HG03469 (cell line): ENCODE data around the gene SPSB1.

Source experiments
- ATAC-seq: cut with Tn5 transposase; IDR thresholded peaks from one replicate; pipeline ENCODE4 v1.9.1; 2021; ENCODE audit warnings: mild to moderate bottlenecking, moderate library complexity, moderate number of reproducible peaks; ENCODE audit not compliant: unreplicated experiment

SPSB1 gene

DNA sequence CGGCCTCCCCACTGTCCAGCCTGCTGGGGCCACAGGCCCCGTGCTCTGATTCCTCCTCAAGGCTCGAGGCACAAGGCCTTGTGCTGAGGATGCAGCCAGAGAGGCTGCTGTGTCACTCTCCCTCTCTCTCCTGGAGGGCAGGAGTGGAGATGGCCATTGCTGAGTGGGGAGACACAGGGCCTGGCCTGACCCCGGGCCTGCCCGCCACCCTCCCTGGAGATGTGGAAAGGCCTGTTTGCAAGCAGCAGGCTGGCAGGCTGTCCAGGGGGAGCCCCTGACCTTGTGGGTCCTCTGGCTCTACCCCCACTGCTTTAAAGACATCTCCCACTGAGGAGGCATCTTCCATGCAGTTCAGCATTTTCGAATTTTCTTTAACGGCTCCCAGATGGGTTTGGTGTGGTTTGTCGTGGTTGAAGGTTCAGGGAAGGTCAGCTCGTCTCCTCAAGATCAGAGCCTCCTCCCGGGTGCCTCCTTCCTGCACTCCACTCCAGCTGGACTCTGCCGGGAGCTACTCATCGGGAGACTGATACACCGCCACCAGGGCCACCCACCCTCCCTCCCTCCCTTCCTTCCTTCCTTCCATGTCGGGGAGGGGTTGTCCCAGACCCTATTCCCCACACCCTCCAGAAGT lies 69.1 kb downstream of the SPSB1 start:
- ATAC-seq: no peak

DNA sequence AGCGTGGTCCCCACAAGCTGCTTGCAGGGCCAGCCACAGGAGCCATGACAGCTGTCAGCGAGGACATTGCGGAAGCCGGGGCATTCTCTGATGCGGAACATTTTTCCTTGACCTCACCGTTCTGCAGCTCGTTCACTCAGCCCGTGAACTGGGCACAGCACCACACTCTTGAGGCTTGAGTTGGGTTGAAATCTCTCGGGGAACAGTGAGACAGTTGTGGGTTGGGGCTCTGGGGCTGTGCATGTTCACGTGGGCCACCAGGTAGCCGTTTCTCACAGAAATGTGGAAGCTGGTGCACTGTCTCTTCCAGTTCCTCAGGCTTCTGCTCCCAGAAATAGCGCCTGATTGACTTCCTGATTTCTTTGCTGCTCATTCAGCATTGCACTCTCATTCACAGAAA lies 69.8 kb downstream of the SPSB1 start:
- ATAC-seq: no peak

DNA sequence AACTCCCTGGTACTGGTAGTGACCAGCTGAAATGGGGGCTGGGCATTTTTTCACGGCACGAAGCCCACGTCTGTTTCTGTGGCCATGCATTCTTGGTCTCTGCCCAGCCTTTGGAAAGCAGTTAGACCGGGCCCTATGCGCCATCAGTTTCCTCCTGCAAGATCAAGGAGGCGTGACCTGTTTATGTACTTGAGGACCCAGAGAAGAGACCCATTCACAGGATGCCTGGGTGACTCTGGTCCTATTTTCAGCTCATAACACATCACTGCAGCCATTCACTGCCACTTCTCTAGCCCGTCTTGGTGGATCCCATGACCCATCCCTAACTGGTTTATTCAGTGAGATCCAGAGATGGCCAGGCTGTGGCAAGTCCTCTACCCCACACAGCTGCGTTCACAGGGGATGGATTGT lies 70.4 kb downstream of the SPSB1 start:
- no peak for ATAC-seq

DNA sequence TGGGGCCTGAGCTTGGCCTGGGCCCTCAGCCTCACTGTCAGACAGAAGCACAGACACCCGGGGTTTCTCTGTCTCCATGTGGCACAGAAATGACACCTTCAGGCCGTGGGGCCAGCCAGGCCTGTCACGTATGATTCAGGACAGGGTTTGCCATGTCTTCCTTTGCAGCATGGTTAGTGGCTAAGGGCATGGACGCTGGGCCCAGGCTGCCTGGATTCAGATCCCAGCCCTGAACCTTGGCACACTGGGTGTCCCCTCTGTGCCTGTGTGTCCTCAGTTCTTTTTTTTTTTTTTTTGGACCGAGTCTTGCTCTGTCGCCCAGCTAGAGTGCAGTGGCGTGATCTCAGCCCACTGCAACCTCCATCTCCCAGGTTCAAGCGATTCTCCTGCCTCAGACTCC lies 73.6 kb downstream of the SPSB1 start:
- no peak for ATAC-seq

DNA sequence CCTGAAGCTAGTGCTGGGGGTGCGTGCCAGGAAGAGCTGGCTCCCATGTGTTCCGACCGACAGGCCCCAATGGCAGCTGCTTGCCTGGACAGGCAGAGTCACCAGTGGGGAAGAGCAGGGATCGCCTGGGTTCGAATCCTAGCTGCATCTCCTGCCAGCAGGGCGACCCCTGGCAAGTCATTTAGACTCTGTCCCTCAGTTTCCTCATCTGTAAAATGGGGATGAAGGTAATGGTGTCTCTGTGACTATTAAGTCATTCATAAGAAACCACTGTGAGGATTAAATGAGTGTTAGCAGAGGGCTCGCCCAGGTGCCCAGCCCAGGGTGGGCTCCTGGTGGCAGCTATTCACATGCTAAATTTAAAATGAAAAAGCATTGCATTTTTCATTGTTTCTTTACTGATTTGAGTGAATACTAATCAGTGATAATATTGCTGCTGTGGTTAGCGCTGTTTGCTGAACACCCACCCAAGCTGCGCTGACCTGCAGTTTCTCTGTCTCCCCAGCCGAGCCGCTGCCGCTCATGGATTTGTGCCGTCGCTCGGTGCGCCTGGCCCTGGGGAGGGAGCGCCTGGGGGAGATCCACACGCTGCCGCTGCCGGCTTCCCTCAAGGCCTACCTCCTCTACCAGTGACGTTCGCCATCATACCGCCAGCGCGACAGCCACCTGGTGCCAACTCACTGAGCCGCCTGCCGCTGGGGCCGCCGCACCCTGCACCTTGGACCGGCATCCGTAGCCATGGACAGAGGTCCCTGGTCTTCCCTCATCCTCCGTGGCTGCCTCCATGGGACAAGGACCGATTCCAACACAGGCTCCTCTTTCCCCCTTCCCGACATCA lies 74.5 kb downstream of the SPSB1 start:
- ATAC-seq: no peak

DNA sequence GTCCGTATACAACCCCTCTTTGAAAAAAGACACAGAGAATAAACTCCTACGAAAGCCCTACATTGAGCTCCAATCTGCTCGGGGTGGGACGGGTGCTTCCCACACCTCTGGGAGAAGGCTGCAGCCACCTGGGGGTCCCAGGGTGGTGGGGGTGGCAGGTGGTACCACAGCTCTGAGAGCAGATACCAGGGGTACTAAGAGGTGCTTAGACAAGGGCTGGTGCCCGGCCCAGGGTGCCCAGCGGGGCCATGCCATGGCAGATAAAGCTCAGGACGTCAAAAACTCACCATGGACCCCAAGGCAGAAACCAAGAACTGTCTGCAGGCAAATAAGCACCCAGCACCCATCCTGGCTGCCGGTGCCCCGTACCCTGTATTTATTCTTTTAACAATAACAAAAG lies 75.1 kb downstream of the SPSB1 start:
- ATAC-seq: no peak

DNA sequence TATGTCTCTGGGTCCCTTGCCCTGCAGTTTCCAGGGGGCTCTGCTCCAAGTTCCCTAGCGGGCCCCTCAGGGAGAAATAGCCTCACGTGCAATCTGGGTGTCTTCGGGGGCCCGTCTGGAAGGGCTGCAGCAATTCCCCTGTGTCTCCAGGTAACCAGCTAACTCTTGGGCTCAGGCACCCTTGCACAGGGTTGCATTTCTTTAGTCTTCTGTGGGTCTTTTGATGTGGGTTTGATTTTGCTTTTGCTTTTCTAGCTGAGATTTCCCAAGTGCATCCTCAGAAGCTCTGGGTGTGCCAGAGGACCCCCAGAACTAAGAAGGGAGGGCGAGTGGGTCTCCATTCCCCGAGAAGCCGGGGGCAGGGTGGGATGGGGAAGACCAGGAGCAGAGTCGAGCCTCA lies 75.7 kb downstream of the SPSB1 start:
- no peak for ATAC-seq

DNA sequence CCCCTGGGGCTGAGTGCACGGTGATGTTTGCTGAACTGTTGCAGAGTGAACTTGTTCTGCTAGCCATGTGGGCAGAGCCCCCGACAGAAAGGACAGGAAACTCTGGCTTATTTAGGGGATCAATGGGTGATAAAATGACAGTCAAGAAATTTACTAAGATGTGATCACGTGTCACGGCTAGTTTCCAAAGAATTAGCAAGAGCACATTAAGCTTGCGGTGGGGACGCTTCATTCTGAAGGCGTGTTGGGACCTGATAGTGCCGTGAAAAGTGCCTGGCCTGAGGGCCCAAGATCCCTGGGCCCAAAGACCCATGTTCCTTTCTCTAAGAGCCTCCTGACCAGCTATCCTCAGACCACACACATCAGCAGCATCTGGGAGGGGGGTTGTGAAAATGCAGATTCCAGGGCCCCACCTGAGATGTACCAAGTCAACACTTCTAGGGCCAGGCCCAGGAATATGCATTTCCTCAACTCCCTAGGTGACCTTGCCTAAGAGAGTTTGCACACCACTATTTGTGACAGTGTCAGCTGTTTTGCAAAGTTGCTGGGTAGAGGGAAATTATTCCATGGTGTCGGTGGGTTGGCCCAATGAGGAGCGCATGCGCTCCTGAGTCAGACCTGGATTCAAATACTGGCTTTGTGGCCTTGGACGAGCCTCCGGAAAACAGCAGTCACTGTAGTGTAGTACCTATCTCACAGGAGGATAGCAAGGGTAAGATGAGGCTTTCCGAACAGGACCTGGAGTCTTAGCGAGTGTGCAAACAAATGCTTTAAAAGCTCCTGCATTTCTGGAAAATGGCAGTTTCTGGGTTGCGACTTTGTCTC lies 77.5 kb downstream of the SPSB1 start:
- ATAC-seq: no peak

DNA sequence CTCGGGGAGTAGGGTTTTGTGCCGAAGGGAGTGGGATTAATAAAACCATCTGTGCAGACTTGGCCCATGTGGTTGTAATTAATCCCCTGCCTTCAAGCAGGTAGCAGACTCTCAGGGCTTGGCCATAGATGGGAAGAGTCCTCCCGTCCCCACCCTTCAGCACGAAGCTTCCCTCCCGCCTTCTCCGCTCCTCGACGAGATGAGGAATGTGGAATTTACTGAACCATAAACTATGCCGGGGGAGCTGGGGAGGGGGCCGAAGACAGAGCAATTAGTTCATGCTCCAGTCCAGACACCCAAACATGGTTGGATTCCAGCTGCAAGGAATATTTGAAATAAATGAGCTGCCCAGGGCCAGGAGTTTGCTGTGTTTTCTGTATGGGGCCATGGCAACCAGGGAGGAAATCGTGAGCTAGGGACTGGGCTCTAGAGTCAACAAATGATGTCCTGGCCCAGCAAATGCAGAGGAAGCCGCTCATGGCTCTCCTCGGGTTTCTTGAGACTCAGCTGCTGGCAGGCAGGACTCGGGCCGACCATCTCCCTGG lies 78.8 kb downstream of the SPSB1 start:
- ATAC-seq: no peak

DNA sequence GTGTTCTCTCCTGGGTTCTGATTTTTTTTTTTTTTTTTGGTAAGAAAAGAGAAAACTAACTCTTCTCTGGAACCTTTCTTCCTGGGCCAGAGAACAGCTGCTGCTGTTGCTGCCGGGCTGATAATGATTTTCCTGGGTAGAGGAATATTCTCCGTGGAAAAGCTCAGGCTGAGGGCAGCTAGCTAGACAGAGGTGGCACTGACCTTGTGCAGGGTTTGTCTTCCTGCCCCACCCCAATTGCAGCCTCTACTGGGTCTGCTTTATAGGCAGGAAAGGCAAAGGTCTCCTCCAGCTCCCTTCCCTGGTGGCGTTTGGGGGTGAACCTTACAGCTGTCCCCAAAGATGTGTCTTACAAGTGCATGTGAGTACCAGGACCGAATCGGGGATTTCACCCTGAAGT lies 79.3 kb downstream of the SPSB1 start:
- no peak for ATAC-seq

DNA sequence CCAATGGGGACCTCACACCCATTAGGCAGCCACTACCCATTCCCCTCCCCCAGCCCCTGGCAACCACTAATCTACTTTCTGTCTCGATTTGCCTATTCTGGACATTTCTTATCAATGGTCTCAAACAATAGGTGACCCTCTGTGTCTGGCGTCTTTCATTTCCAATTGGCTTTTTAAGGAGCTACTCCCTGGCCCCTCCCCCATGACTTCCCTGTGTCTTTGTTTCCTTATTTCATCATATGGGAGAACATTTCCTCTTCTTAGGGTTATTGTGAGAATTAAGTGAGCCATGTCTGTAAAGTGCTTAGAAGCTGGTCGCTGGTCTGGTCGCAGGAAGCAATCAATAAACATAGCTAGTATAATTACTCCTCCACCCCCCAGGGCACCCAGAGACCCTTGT lies 80.9 kb downstream of the SPSB1 start:
- no peak for ATAC-seq

DNA sequence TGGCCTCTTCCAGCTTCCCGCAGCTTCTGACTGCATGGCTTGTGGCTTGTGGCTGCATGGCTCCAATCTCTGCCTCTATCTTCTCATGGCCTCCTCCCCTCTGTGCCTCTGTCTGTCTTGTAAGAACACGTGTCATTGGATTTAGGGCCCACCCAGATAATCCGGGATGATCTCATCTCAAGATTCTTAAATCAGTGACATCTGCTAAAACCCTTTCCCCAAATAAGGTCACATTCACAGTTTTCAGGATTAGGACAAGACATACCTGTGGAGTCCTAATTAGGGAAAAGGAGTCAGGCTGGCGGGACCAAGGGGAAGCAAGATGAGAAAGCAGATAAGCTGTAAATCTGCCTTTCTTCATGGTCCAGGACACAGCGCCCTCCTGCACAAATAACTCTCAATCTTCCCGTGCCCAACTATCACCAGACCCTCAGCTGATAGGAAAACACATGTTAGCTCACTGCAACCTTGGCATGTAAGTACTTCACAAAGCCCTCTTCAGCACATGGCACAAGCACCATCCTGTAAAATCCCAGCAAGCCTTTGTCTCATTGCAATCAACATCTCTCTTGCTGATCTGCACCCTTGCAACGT lies 82.2 kb downstream of the SPSB1 start:
- ATAC-seq: no peak

DNA sequence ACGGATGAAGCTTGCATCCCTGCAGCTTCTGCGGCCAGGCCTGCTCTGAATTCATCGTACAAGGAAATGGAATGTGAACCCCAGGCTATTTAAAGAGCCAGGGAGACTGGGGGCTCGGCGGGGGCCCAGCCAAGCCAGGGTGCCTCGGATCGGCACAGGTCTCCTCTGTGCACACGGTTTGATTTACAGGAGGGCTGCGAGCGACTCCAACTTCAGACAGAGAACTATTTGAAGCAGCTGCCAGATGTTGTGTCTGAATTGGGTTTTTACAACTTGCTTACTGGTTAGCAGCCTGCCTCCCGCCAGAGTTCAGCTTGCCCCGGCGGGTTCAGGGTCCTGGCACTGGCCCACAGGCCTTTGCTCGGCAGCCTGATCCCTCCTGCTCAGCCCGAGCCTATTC lies 83.2 kb downstream of the SPSB1 start:
- ATAC-seq: no peak

DNA sequence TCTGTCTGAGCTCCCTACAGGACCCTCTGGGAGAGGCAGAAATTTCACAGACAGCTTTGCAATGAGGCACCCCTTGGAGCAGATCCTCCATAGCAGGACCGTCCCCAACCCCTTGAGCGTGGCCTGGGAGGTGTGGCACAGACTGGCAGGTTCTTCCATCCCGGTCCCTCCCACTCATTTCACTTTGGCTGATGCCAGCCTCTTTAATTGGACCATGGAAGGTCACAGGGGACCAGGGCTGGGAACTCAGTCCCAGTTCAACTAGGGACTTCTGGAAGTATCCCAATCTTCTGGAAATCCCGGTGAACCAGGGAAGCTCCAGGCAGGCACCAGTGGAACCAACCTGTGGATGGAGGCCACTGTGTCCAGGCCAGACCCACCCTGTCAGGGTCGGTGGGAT lies 83.7 kb downstream of the SPSB1 start:
- ATAC-seq: no peak

DNA sequence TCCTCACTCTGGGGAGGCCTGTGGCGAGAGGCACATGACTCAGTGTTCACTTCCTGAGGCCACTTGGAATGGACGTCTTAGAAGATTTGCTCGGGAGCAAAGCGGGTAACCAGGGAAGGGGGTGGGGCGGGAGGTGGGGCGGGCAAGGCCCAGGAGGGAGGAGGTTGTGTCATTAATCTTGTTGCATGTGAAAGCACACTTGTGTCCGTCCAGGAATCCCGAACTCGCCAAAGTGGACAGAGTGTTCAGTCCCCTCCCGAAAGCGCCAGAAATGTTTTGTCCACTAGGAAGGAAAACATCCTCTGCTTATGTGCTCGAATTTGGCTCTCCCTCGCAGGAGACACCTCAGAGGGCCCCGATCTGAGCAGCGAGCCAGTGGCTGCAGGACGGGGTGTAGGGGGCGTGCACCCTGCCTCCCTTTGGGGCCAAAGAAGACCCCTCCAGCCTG lies 84.2 kb downstream of the SPSB1 start:
- no peak for ATAC-seq

DNA sequence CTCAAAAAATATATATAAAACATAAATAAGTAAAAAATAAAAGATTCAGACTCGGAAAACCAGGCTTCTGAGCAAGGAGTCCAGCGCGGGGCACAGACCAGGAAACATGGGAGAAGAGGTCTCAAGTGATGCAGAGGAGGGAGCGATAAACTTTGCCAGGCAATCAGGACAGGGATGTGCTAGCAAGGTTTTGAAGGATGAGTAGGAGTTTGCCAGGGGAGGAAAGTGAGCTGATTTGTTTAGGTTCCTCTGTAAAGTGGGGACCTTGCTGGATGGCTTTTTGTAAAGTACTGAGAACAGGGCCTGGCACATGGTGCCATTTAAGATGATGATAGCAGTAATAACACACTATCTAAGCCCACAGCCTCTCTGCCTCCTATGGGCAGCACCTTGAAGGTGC lies 86.1 kb downstream of the SPSB1 start:
- no peak for ATAC-seq

DNA sequence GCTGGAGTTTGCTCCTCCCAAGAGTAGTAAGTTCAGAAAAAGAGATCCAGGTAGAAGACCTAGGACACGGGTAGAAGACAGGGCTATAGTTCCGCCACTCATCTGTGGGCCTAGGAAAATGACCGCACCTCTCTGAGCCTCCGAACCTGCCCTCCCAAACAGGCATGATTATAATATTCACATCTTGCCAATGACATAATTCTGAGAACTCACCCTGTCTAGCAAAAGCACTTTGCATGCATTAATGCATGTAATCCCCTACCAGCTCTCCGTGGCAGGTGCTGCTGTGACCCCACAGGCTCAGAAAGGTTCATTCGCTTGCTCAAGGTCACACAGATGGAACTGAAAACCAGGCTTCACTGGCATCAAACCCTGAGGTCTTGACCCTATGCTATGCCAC lies 88.0 kb downstream of the SPSB1 start:
- ATAC-seq: no peak

DNA sequence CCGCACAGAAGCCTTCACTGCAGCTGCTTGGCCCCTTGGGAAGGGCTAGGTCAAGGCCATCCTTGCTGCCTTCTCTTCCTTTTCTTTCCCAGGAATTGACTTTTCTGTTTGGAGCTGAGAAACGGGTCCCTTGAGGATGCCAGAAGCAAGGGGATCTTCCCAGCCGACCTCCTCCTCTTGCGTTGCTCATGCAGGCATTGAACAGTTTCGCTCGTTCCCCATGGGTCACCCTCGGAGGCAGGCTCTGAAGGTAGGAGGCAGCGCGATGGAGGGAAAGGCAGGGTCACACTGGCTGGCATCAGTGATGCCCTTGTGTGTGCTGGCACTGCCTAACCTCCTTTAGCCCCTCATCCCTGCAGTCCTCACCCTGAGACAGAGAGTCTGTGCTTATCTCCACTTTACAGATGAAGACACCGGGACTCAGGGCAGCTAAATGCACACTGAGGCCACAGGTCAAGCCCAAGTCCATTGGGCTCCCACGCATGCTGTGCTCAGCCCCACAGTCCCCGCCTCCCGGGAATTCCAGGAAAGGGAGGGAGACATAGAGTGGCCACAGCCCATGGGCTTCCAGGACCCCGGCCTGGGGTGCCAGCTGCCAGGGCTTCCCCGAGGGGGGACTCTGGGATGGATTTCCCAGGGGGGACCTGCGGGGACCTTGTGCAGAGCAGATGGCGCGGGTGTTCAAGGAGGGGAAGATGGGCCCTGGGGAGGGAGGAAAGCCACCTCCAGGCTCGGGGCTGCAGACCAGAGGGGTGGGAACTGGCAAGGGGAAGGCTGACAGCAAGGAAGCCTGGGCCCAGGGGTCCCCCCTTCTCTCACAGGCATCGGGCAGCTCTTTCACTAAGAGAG lies 90.2 kb downstream of the SPSB1 start:
- no peak for ATAC-seq

DNA sequence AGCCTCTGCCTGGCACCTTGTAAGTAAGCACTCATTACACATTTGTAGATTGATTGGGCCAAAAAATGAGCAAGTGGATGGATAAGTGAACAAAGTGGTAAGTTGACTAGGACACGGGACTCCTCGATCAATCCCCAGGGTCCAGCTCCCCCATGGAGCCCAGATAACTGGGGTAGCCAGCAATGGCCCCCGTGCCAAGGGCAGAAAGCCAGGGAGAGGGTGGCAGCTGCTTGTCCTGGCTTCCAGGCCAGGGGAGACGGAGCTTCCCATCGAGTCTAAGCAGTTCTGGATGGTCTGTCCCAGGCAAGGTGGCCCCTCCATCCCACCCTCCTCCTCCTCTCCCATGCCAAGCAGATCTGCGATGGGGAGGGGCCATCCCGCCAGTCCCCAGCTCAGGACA lies 91.4 kb downstream of the SPSB1 start:
- no peak for ATAC-seq

DNA sequence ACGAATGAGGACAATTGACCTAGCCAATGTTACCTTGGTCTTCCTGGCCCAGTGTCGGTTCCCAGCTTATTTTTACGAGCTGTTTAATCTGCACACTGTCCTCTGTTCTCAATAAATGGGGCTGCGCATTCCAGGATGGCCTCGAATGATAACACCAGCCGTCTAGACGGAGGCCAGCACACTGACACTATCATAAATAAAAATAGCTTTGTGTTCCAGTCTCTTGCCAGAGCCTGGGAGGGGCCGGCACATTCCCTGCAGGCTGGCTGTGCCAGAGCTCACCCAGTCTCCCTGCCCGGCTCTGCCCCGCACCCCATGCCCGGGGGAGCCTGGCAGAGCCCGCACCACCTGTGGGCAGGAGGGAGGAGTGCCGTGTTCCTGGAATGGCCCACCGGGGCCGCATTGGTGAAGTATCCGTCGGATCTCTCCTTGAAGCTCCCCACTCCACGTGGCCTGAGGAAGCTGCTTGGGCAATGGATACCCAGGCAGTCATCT lies 92.1 kb downstream of the SPSB1 start:
- ATAC-seq: no peak
